Lower leg skin (tissue), 4 donors: Measurements from ENCODE around the gene ACTG1. TPM values are rescaled to one million over a fixed set of nuclear protein-coding genes. Genes with fewer than 3 reads are reported as not detected.

Experiments
- DNase-seq, 2 donors: peaks; one replicate each; pipeline ENCODE4 v3.0.0-alpha.2; 2019; ENCODE audit warnings: low spot score in 2 of 2
- H3K4me3 ChIP-seq: fragments of 200-600 bp; sonication (generic); 2 replicates; pipeline ENCODE4 v1.5.1; 2017; ENCODE audit warnings: mild to moderate bottlenecking, low read depth; ENCODE audit not compliant: poor library complexity, severe bottlenecking
- POLR2A ChIP-seq, 2 donors: fragments of 450-650 bp; IDR thresholded peaks; one replicate each; pipeline ENCODE4 v1.6.1; 2016 to 2017; ENCODE audit warnings: antibody characterized with exemption in 2 of 2, mild to moderate bottlenecking in 1 of 2, moderate library complexity in 1 of 2
- WGBS, 2 donors: methylation state at CpG; one replicate each; pipeline ENCODE4 v1.1.5; 2018; 5-methylcytosine and 5-hydroxymethylcytosine counted together
- intact Hi-C: fragments of 100-400 bp; cut with DNase I; formaldehyde crosslinking; loops from one replicate; pipeline ENCODE4 v1.15.0; 2023; ENCODE audit warnings: low total_unique reads
- total RNA-seq, 4 donors: library from RNA; depleted of rRNA; stranded (reverse); fragments of >200 nt; gene quantifications; one replicate each; pipeline ENCODE4 v1.1.0, GENCODE V29; 2016
- TF ChIP-seq, protein P1 (sequence below), 3 donors: fragments of 450-650 bp; IDR thresholded peaks; one replicate each; pipeline ENCODE4 v1.5.1; 2016; ENCODE audit warnings: antibody characterized with exemption in 3 of 3, mild to moderate bottlenecking in 3 of 3, moderate library complexity in 2 of 3

The ACTG1 gene
- total RNA-seq, 4 donors from 2014 or later, result 3,349 to 4,521 (median 4,085) TPM

DNA sequence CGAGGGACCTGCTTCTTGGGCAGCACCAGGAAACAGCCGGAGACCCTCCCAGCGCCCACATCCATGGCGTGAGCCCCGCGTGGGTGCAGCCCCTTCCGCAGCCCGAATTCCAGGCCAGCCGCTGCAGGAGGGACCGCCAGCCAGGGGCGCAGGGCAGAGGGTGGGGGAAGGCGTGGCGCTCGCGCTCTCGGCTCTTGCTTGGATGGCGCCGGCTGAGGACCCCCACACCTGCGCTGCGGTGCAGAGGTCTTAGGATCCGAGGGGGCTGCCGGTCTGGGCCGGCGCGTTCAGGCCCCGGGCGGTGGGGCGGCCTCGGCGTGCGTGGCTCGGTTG, 28.8 kb downstream of the ACTG1 start:
- intact Hi-C loops, result loop anchor here (2.0 to 10.0 kb wide), 2 partner anchors 189 to 231 kb away; partner anchors contain the start of gene SLC38A10
- H3K4me3 ChIP-seq, result no peak overlapping the region

GRCh38 chr17:81483085-81483861, 29.3 kb downstream of the ACTG1 start:
- H3K4me3 ChIP-seq, result no peak overlapping the region
- 58 to 70% methylated on average over 21 to 23 of the region's 29 CpGs for WGBS, 2 donors
- no peak for DNase-seq
- intact Hi-C loops, result loop anchor here (10.0 kb wide), 1 partner anchor 188 kb away; the partner anchor contains the start of gene SLC38A10
- TF ChIP-seq POLR2A (IDR thresholded peaks at IDR 0.05), result no peak
- TF ChIP-seq, protein P1, sequence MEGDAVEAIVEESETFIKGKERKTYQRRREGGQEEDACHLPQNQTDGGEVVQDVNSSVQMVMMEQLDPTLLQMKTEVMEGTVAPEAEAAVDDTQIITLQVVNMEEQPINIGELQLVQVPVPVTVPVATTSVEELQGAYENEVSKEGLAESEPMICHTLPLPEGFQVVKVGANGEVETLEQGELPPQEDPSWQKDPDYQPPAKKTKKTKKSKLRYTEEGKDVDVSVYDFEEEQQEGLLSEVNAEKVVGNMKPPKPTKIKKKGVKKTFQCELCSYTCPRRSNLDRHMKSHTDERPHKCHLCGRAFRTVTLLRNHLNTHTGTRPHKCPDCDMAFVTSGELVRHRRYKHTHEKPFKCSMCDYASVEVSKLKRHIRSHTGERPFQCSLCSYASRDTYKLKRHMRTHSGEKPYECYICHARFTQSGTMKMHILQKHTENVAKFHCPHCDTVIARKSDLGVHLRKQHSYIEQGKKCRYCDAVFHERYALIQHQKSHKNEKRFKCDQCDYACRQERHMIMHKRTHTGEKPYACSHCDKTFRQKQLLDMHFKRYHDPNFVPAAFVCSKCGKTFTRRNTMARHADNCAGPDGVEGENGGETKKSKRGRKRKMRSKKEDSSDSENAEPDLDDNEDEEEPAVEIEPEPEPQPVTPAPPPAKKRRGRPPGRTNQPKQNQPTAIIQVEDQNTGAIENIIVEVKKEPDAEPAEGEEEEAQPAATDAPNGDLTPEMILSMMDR (IDR thresholded peaks at IDR 0.05), result no peak

More for the DNA sequence above, 28.8 kb downstream of the ACTG1 start:
- TF ChIP-seq, protein P1 (IDR thresholded peaks at IDR 0.05), result no peak
- no peak for TF ChIP-seq POLR2A (IDR thresholded peaks at IDR 0.05)
- DNase-seq, result no peak
- WGBS, 2 donors, result 8% methylated on average over 20 of the region's 32 CpGs; no CpG with 5 or more reads in 1 of the 2 donors

- no peak overlapping the region for H3K4me3 ChIP-seq
- 70% methylated on average over 11 of the region's 11 CpGs for WGBS, 2 donors
- no peak for TF ChIP-seq POLR2A (IDR thresholded peaks at IDR 0.05)
- no peak for DNase-seq
- intact Hi-C loops, result loop anchor here (10.0 kb wide), 1 partner anchor 188 kb away; the partner anchor contains the start of gene SLC38A10
Measured at GRCh38 chr17:81482673-81483072, 29.9 kb downstream of the ACTG1 start.

GRCh38 chr17:81481815-81482505, 30.6 kb downstream of the ACTG1 start:
- WGBS, 2 donors, result 57 to 66% methylated on average over 11 to 18 of the region's 18 CpGs
- no peak for TF ChIP-seq POLR2A (IDR thresholded peaks at IDR 0.05)
- TF ChIP-seq, protein P1 (IDR thresholded peaks at IDR 0.05), result no peak
- intact Hi-C loops, result loop anchor here (10.0 kb wide), 1 partner anchor 187 kb away; the partner anchor contains the start of gene SLC38A10
- H3K4me3 ChIP-seq, result peak overlapping the region; percentile 25
- DNase-seq, result no peak

- WGBS, 2 donors, result 27 to 46% methylated on average over 9 to 45 of the region's 94 CpGs
- intact Hi-C loops, result loop anchor here (10.0 kb wide), 1 partner anchor 186 kb away; the partner anchor contains the start of gene SLC38A10
- no peak for TF ChIP-seq POLR2A (IDR thresholded peaks at IDR 0.05)
- TF ChIP-seq, protein P1 (IDR thresholded peaks at IDR 0.05), result no peak
- H3K4me3 ChIP-seq, result peak overlapping the region; percentile 25
- DNase-seq, result no peak
Measured at GRCh38 chr17:81481073-81481799, 31.4 kb downstream of the ACTG1 start.
